Measurements from ENCODE around the gene CHRNE. TPM values are rescaled to one million over a fixed set of nuclear protein-coding genes. Genes with fewer than 3 reads are reported as not detected.
"Not testable (repeated sequence)": the region's sequence is repeated elsewhere in the genome, so short reads cannot be mapped to it uniquely, and the experiment has no call there.

Gene CHRNE
- total RNA-seq, 3 donors from 2014 or later = 0.18 to 0.71 (median 0.35) TPM

- ATAC-seq; H3K4me1 Mint-ChIP-seq (ENCODE audit: low read depth); H3K4me3 Mint-ChIP-seq; DNase-seq; H3K27me3 Mint-ChIP-seq (ENCODE audit: low read depth); H3K36me3 Mint-ChIP-seq (ENCODE audit: insufficient read depth); H3K9me3 Mint-ChIP-seq: not testable (repeated sequence)
Observed at GRCh38 chr17:4867535-4867934, 35.4 kb downstream of the CHRNE start.

- ATAC-seq (no peak), DNase-seq (no peak)
- H3K27me3 Mint-ChIP-seq (ENCODE audit: low read depth) = no peaks in the 10 kb centered on the region
- peaks cover 5% of the 10 kb centered on the region for H3K4me1 Mint-ChIP-seq (ENCODE audit: low read depth)
- H3K4me3 Mint-ChIP-seq = no peak overlapping the region
- H3K36me3 Mint-ChIP-seq (ENCODE audit: insufficient read depth) = peaks cover 7% of the 10 kb centered on the region
- no peaks in the 10 kb centered on the region for H3K9me3 Mint-ChIP-seq
Observed at GRCh38 chr17:4863321-4863720, 39.6 kb downstream of the CHRNE start.

- H3K4me1 Mint-ChIP-seq (ENCODE audit: low read depth) = peaks cover 5% of the 10 kb centered on the region
- no peaks in the 10 kb centered on the region for H3K27me3 Mint-ChIP-seq (ENCODE audit: low read depth)
- H3K36me3 Mint-ChIP-seq (ENCODE audit: insufficient read depth) = peaks cover 7% of the 10 kb centered on the region
- H3K4me3 Mint-ChIP-seq = no peak overlapping the region
- ATAC-seq (no peak), DNase-seq (no peak)
- no peaks in the 10 kb centered on the region for H3K9me3 Mint-ChIP-seq
Observed at GRCh38 chr17:4862720-4863119, 40.2 kb downstream of the CHRNE start.

GRCh38 chr17:4861052-4861451 is 41.8 kb downstream of the CHRNE start:
- peaks cover 8% of the 10 kb centered on the region for H3K36me3 Mint-ChIP-seq (ENCODE audit: insufficient read depth)
- peaks cover 13% of the 10 kb centered on the region for H3K4me1 Mint-ChIP-seq (ENCODE audit: low read depth)
- DNase-seq (no peak), ATAC-seq (no peak)
- H3K9me3 Mint-ChIP-seq = no peaks in the 10 kb centered on the region
- no peaks in the 10 kb centered on the region for H3K27me3 Mint-ChIP-seq (ENCODE audit: low read depth)
- no peak overlapping the region for H3K4me3 Mint-ChIP-seq

DNA sequence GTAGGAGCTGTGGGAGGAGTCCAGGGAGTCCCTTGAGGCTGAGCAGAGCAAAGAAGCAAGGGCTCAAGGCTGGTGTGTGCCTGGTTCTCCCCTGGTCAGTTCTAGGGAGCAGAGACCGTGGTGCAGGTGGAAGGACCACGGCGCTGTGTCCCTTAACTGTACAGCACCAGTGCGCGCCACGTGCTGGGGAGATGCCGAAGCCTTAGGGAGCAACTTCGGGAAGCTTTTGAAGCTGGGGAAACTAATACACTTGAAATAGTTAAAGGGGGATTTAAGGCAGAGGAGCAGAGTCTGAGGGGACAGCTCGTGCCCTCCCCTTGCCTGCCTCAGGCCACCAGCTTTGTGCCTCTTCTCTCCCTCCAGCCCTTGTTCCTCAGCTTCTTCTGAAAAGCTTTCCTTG is 42.2 kb downstream of the CHRNE start:
- H3K4me1 Mint-ChIP-seq (ENCODE audit: low read depth) = peaks cover 13% of the 10 kb centered on the region
- no peak overlapping the region for H3K4me3 Mint-ChIP-seq
- H3K27me3 Mint-ChIP-seq (ENCODE audit: low read depth) = no peaks in the 10 kb centered on the region
- DNase-seq (no peak), ATAC-seq (no peak)
- no peaks in the 10 kb centered on the region for H3K9me3 Mint-ChIP-seq
- peaks cover 8% of the 10 kb centered on the region for H3K36me3 Mint-ChIP-seq (ENCODE audit: insufficient read depth)

DNA sequence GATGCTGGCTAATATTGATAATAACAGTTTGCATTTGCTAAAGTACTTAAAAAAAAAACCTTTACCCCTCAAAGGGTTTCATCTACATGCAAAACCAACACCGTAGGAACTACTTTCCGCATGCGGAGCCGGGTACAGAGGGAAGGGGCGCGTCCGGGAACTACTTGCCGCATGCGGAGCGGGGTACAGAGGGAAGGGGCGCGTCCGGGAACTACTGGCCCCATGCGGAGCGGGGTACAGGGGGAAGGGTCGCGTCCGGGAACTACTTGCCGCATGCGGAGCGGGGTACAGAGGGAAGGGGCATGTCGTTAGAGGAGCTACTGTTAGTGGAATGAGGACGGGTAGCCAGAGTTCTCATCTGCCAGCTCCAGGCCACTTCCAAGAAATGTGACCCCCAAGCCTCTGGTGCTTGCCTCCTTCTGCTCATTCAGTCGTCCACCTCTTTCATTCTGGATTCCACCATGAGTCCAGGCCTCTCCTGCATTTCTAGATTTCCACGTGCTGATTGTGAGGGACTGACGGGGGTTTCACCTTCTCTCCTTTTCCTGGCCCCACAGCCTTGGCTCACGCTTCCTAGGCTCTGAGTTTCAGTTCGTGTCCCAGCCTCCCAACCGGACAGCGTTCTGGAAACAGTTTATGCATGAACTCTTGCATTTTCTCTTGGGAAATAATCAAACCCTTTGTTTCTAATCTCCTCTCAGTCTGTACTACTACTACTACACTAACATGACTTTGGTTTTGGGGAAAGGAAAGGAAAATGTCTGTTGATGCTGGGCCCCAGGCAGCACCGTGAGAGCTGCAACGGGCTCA is 42.9 kb downstream of the CHRNE start:
- Mint-ChIP-seq H3K9me3 (no peaks in the 10 kb centered on the region), H3K27me3 (ENCODE audit: low read depth) (no peaks in the 10 kb centered on the region), H3K36me3 (ENCODE audit: insufficient read depth) (peaks cover 8% of the 10 kb centered on the region), H3K4me1 (ENCODE audit: low read depth) (peaks cover 13% of the 10 kb centered on the region), H3K4me3 (no peak overlapping the region)
- no peak for ATAC-seq
- DNase-seq = no peak

GRCh38 chr17:4858882-4859260 is 44.0 kb downstream of the CHRNE start:
- H3K9me3 Mint-ChIP-seq = no peaks in the 10 kb centered on the region
- no peak overlapping the region for H3K4me3 Mint-ChIP-seq
- H3K27me3 Mint-ChIP-seq (ENCODE audit: low read depth) = no peaks in the 10 kb centered on the region
- ATAC-seq (no peak), DNase-seq (no peak)
- H3K4me1 Mint-ChIP-seq (ENCODE audit: low read depth) = peaks cover 17% of the 10 kb centered on the region
- H3K36me3 Mint-ChIP-seq (ENCODE audit: insufficient read depth) = peaks cover 12% of the 10 kb centered on the region

DNA sequence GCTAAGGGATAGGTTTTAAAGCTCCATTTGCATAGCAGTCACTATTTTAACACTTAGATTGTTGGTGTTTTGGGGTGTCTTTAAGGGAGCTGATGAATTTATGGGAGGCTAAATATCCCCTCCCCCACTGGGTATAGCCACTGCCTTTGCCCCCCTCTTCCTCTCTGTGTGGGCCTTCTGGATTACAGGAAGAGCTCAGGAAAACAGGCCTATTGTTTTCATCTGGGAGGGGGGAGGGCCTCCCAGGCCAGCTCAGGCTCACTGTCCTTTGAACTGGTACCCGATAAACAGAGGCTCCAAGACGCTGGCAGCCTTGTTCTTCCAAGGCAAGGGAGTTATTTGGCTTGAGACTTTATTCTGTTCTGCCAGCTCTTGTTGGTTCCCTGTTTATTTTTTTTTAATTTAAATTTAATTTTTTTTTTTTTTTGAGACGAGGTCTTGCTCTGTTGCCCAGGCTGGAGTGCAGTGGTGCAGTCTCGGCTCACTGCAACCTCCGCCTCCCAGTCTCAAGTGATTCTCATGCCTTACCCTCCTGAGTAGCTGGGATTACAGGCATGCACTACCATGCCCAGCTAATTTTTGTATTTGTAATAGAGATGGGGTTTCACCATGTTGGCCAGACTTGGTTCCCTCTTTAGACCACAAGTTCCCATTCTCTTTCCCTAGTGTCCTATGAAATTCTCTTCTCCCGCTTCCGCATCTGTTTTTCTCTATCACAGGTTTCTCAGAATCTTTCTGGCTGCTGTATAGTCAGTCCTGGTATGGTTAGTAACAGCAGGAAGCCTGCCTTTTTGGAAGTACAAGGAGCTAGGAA is 44.6 kb downstream of the CHRNE start:
- DNase-seq (no peak), ATAC-seq (no peak)
- Mint-ChIP-seq H3K4me1 (ENCODE audit: low read depth) (peaks cover 19% of the 10 kb centered on the region), H3K9me3 (no peaks in the 10 kb centered on the region), H3K36me3 (ENCODE audit: insufficient read depth) (peaks cover 12% of the 10 kb centered on the region), H3K4me3 (no peak overlapping the region), H3K27me3 (ENCODE audit: low read depth) (no peaks in the 10 kb centered on the region)

- not testable (repeated sequence) for H3K27me3 Mint-ChIP-seq (ENCODE audit: low read depth); DNase-seq; H3K9me3 Mint-ChIP-seq; H3K4me3 Mint-ChIP-seq; ATAC-seq
- peaks cover 12% of the 10 kb centered on the region for H3K36me3 Mint-ChIP-seq (ENCODE audit: insufficient read depth)
- H3K4me1 Mint-ChIP-seq (ENCODE audit: low read depth) = peaks cover 21% of the 10 kb centered on the region
Observed at GRCh38 chr17:4857347-4857746, 45.6 kb downstream of the CHRNE start.

GRCh38 chr17:4856937-4857314 is 46.0 kb downstream of the CHRNE start:
- DNase-seq (no peak), ATAC-seq (no peak)
- Mint-ChIP-seq H3K9me3 (peaks cover 5% of the 10 kb centered on the region), H3K4me3 (no peak overlapping the region), H3K4me1 (ENCODE audit: low read depth) (peaks cover 25% of the 10 kb centered on the region), H3K36me3 (ENCODE audit: insufficient read depth) (peaks cover 12% of the 10 kb centered on the region), H3K27me3 (ENCODE audit: low read depth) (no peaks in the 10 kb centered on the region)

DNA sequence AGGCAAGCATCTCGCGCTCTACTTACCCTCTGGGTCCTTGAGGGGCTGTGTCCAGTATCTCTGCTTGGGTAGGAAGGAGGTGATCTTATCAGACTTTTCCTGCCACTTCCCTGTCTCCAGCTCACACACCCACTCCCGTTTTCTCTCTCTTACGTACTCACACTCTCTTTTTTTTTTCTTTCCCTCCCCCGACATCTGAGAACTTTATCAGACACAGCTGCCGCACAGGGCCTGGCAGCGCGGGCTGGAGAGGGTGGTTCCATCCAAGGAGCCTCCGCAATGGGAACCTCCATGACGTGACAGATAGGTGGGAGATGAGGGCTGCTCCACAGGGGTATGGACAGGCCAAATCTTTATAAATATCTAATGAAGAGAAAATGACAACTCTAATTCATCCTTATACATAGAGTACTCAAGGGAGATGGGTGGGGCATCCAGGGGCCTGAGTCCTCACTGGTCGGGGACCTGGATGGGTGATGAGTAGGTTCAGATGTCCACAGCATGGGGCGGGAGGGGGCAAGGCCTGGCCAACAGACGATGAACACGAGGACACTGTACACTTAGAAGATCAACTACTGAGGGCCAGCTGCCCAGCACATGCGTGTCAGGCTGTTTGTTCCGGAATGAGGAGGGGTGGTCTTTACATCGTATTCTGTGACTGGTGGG is 46.5 kb downstream of the CHRNE start:
- Mint-ChIP-seq H3K4me1 (ENCODE audit: low read depth) (peaks cover 27% of the 10 kb centered on the region), H3K36me3 (ENCODE audit: insufficient read depth) (peaks cover 12% of the 10 kb centered on the region), H3K9me3 (peaks cover 5% of the 10 kb centered on the region), H3K27me3 (ENCODE audit: low read depth) (no peaks in the 10 kb centered on the region), H3K4me3 (no peak overlapping the region)
- ATAC-seq = no peak
- DNase-seq = no peak

- peaks cover 9% of the 10 kb centered on the region for H3K36me3 Mint-ChIP-seq (ENCODE audit: insufficient read depth)
- H3K4me3 Mint-ChIP-seq = no peak overlapping the region
- DNase-seq = no peak
- no peaks in the 10 kb centered on the region for H3K27me3 Mint-ChIP-seq (ENCODE audit: low read depth)
- ATAC-seq = no peak
- H3K4me1 Mint-ChIP-seq (ENCODE audit: low read depth) = peaks cover 41% of the 10 kb centered on the region
- peaks cover 5% of the 10 kb centered on the region for H3K9me3 Mint-ChIP-seq
Observed at GRCh38 chr17:4854111-4854681, 48.7 kb downstream of the CHRNE start.

GRCh38 chr17:4853208-4853671 is 49.7 kb downstream of the CHRNE start:
- H3K4me3 Mint-ChIP-seq = no peak overlapping the region
- H3K36me3 Mint-ChIP-seq (ENCODE audit: insufficient read depth) = peaks cover 9% of the 10 kb centered on the region

DNA sequence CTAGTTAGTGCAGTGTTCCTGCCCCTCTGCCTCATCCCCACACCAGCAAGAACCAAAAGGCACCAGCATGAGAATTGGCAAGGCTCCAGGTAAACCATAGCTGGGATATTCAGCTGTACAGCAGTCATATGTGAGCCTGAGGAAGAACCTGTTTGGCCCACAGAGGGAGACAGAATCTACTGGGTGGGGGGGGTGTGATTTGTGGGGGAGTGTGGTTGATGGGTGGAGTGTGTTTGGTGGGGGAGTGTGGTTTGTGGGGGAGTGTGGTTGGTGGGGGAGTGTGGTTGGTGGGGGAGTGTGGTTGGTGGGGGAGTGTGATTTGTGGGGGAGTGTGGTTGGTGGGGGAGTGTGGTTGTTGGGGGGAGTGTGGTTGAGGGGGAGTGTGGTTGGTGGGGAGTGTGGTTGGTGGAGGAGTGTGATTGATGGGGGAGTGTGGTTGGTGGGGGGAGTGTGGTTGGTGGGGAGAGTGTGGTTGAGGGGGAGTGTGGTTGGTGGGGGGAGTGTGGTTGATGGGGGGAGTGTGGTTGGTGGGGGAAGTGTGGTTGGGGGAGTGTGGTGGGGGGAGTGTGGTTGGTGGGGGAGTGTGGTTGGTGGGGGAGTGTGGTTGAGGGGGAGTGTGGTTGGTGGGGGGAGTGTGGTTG is 50.2 kb downstream of the CHRNE start:
- DNase-seq (no peak), ATAC-seq (peak in 1 of 2 donors; percentile 18)
- Mint-ChIP-seq H3K4me3 (no peak overlapping the region), H3K4me1 (ENCODE audit: low read depth) (peaks cover 37% of the 10 kb centered on the region), H3K27me3 (ENCODE audit: low read depth) (no peaks in the 10 kb centered on the region), H3K36me3 (ENCODE audit: insufficient read depth) (peaks cover 7% of the 10 kb centered on the region), H3K9me3 (peaks cover 5% of the 10 kb centered on the region)

More at GRCh38 chr17:4853208-4853671, 49.7 kb downstream of the CHRNE start:
- Mint-ChIP-seq H3K4me1 (ENCODE audit: low read depth) (peaks cover 38% of the 10 kb centered on the region), H3K27me3 (ENCODE audit: low read depth) (no peaks in the 10 kb centered on the region), H3K9me3 (peaks cover 5% of the 10 kb centered on the region)
- DNase-seq (no peak), ATAC-seq (no peak)

Data from activated T-cell treated with anti-CD3 and anti-CD28 coated beads, Interleukin-2, amount 50 U/mL, for 4 hours (primary cell).